Pulmonary artery endothelial cell (primary cell): ENCODE data around the gene FES. TPM values are rescaled to one million over a fixed set of nuclear protein-coding genes. Genes with fewer than 3 reads are reported as not detected.
"Not testable (repeated sequence)": the region's sequence is repeated elsewhere in the genome, so short reads cannot be mapped to it uniquely, and the experiment has no call there.

Source experiments
- DNase-seq: peaks from one replicate; pipeline ENCODE4 v3.0.0-alpha.2; 2011; ENCODE audit warnings: low read depth, low spot score
- total RNA-seq: library from RNA; depleted of rRNA; stranded (reverse); fragments of >200 nt; gene quantifications from 2 replicates; pipeline ENCODE4 v1.2.3, GENCODE V29; 2014

FES gene
- total RNA-seq, 1 donor from 2014 or later: 60.5 TPM

DNA sequence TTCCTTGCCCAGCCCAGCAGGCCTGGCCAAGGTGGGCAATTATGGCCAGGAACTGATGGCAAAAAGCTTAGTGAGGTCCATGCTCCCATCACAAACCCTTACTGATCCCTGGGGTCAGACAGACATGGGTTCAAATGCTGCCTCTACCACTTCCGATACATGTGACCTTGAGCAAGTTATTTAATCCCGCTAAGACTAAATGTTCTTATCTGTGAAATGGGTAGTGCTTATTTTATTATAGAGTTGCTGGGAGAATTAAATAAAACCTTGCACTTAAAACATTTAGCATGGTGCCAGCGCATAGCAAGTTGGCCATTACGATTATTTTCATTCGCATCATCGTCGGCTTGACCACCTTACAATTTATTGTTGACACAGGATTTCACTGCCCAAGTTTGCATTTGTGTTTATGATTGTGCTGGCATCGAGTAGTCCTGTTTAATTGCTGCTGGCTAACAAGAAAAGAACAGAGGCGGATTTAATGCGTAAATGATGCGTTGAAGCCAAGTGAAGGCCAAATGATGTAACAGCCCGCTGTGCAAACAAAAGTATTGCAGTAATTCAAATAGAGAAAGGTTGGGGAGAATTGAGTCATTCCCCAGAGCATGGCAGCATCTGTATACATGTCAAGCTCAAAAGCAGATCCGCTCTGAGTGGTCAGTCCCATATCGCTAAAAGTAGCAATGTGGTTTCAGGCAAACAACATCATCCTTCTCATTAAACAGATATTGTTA lies 23.2 kb upstream of the FES start:
- DNase-seq: no peak

DNA sequence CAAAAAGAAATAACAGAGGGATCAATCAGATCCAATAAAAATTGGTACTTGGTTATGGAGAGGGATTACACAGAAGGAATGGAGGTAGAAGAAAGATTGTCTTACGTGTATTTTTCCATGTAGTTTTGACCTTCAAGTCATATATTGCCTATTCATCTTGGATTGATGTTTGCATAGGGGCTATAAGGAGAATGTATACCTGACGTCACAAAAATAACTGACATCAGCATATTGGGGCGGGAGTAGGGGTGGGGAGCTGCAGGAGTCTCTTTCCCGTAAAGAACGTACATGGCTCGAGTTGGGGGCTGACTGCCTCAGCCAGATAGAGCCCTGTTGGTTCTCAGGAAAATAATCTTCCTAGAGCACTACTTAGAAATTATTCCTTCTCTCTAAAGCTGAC lies 21.8 kb upstream of the FES start:
- DNase-seq: no peak

DNA sequence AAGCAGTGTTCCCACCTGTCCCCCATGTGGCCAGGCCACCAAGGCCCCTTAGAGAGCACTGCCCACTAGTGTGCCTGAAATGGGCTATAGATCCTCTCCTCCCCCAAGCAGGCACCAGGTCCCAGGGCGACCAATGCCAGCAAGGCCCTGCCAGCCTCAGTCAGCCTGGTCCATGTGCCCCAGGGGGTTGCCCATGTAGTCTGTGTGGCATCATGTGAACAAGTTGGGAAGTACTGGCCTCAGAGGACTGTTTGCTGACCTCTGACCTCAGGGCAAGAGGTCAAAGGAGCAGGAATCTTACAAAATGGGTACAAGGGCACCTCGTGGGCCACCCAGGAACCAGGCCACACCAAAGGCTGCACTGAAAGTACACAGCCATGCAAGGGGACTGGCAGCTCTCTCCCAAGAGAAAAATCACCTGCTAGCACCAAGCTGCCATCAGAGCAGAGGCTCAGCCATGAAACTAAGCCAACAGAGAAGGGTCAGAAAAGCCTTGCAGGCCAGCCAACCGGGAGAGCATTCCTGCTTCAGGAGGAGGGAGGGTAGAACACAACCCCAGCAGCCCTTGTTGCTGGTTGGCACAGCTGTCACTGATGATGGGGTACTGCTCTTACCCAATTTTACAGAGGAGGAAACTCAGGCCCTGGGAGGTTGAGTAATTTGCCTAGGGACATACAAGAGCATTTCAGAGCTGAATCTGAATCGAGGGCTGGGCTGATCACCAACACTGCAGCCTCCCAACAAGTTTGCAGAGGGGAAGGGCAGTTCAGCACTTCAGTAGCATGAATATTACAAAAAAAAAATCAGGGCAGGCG lies 21.1 kb upstream of the FES start:
- no peak for DNase-seq

DNA sequence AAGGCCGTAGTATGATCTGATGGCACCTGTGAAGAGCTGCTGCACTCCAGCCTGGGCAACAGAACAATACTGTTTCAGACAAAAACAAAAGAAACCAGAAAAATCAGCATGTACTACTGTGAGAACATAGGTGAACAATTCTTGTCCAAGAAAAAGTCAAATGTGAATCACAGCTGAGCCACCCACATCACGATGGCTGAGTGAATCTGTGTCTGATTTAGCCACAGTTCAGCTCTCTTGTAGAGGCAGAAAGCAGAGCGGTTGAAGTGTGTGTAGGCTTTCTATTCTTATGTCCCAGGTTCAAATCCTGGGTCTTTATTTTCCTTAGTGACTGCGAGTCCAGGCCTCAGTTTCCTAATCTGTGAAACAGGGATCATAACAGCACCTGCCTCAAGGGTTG lies 20.3 kb upstream of the FES start:
- DNase-seq: no peak

DNA sequence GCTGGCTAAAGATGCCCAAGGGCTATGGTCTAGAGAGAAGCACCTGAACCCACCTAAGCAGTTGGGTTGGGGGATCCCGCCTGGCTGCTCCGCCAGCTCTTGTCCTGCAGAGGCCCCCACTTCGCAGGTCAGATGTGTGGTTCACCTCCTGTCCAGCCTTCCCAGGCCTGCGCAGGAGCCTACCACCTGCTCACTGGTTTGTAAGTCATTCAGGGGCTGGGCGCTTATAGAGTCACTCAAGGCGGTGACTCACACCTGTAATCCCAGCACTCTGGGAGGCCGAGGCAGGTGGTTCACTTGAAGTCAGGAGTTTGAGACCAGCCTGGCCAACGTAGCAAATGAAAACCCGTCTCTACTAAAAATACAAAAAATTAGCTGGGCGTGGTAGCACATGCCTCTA lies 19.8 kb upstream of the FES start:
- DNase-seq: no peak

DNA sequence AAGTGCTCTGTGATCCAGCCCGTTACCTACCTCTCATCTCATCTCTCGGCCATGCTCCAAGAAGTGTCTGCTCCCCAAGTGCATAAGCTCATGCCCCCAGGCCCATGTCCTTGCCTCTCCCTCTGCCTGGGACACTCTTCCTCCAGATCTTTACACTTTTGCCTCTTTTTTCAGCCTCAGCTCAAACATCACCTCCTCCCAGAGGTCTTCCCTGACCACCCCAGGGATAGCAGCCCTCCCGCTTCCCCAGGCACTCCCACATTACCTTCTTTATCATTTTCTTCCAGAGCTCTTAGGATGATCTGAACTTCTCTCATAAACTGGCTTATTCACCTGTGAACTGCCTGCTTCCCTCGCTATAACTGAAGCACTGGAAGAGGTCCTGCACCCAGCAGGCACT lies 18.6 kb upstream of the FES start:
- no peak for DNase-seq

GRCh38 chr15:90866161-90866715 lies 18.1 kb upstream of the FES start:
- DNase-seq: no peak

DNA sequence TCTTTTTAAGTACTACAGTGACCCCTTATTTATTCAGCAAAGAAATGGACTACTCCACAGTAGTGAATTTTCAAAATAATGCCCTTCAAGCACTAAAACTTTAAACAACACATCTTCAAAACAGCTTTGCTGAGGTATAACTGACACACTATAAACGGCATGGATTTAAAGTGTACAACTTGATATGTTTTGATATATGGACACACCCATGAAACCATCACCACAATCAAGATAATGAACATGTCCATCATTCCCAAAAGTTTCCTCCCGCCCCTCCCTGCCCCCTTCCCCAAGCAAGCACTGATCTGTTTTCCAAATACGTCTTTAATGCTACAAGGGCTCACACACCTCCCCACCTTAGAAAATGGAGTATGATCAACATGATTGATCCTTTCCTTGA lies 17.5 kb upstream of the FES start:
- no peak for DNase-seq

DNA sequence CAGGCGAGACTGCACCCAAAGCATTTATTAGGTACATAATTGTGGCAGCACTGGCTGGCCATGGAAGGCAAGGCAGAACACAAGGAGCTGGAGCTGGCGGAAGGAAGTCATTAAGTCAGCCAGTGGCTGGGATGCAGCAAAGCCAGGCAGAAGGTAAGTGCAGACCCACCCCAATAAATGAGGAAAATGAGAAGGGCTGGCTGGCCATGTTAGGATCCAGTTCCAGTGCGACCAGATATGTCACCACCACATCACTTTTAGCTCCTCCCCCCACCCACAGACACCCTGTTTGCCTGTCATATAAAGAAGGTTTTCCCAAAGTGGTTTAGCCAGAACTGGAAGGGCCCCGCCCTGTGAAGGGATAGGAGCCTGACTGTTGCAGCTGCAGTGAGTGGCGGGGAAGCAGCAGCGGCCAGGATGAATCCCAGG lies 16.0 kb upstream of the FES start, which contains the start of gene FURIN:
Gene FURIN, plus strand, starts transcription at position 328 of the 429 bp plus-strand sequence. CDS start 7,153 bp downstream, outside the sequence.
- DNase-seq: no peak

DNA sequence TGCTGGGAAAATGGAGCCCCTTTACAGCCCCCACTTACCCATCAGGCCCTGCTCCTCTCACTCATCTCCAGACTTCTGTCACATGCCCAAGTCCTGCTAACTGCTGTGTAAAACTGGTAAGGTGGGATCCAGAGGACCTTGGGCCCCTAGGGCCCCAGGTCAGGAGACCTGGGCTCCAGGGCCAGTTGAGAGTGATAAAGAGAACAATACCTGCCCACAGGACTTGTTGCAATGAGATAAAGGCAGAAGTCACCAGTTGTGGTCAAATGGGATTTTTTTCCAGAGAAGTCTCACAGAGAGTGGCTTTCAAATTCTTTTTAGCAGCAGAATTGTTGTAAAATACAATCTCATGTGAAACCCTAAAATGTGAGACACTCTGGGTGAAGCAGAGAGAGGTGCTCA lies 15.2 kb upstream of the FES start:
- no peak for DNase-seq

- DNase-seq: peak; percentile 89
These were observed 14.5 kb upstream of the FES start for GRCh38 chr15:90869601-90870353.

DNA sequence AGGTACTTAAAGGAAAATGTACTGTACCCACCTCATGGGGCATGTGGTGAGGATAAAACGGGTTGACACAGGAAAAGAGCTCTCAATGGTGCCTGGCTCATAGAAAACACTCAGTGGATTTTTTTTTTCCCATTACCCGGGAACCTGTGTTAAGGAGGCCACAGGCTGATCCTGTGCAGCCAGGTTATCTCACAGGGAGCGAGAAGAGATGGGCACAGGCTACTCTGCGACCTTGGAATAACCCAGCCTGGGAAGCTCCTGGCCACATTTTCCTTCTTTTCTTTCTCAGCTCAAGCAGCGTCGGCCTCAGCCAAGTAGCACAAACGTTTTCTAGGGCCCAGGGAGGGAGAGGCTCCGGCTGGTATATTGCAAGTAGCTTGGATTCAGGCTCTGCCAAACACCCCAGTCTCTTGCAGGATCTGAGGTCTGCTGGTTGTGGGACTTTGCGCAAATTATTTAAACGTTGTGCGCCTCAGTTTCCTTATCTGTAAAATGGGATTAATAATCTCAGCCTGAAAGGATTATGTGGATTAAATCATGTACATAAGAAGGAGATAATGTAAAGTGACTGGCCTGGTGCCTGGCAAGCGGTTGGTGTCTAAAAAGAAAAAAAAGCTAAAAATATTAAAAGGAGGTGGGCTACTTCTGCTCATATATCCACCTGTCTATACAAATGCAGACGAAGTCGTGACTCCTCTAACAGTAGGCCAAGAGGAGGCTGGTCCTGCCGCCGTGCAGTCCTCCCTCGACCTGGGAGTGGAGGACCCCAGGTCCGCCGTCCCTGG lies 13.8 kb upstream of the FES start:
- no peak for DNase-seq

- DNase-seq: no peak
These were observed 13.1 kb upstream of the FES start for GRCh38 chr15:90871139-90871715.

- DNase-seq: no peak
These were observed 12.4 kb upstream of the FES start for GRCh38 chr15:90871716-90872485.

GRCh38 chr15:90872486-90873184 lies 11.7 kb upstream of the FES start:
- DNase-seq: no peak

- DNase-seq: no peak
These were observed 10.8 kb upstream of the FES start for GRCh38 chr15:90873488-90873997.

DNA sequence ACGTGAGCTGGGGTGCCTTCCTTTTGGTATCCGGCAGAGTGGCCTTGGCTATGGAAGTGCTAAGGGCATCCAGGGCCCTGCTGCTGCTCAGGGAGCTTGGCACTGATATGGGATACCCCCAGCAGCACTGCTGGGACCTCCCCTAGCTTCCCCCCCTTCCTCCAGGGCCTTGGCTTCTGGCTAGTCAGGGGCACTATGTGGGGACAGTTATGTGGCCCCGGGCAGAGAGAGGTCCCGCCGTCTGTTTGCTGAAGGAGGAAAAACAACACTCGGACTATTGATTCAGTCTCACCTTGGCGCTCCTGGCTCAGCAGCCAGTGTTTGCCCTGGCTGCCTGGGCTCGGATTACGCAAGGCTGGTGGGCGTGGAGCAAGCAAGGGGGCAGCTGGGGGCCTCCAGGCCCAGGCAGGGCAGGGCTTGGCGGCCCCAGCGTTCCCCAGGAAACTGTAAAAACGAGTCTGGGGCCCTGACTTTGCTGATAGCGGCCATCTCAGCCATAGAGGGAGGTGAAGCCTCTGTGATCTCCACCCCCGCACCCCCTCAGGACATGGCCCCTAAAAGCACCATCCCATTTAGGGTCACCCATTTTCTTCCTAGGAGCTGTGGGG lies 10.2 kb upstream of the FES start:
- DNase-seq: no peak

GRCh38 chr15:90874986-90875385 lies 9.3 kb upstream of the FES start:
- not testable (repeated sequence) for DNase-seq
